Suppressor macrophage (primary cell): Measurements from ENCODE around the gene PSMC3.

Source experiments
- DNase-seq, 4 experiments: peaks; one replicate each; pipeline ENCODE4 v3.0.0-alpha.2; 2020 to 2022

PSMC3 gene

GRCh38 chr11:47375546-47376085 lies 50.6 kb downstream of the PSMC3 start:
- DNase-seq = no peak

GRCh38 chr11:47375020-47375419 lies 51.2 kb downstream of the PSMC3 start:
- peak; percentile 60 to 82 (median 80) for DNase-seq

- no peak for DNase-seq
Measured at GRCh38 chr11:47374720-47375019, 51.6 kb downstream of the PSMC3 start.

GRCh38 chr11:47373876-47374719 lies 52.1 kb downstream of the PSMC3 start:
- peak; percentile 85 to 94 (median 89) for DNase-seq

- DNase-seq = no peak
Measured at GRCh38 chr11:47372422-47372821, 53.8 kb downstream of the PSMC3 start.

- peak in 1 of 4 experiments; percentile 8 for DNase-seq
Measured at GRCh38 chr11:47369676-47370075, 56.6 kb downstream of the PSMC3 start.
